GM12878 (cell line): ENCODE measurements around the gene PLXNC1. TPM values are rescaled to one million over a fixed set of nuclear protein-coding genes. Genes with fewer than 3 reads are reported as not detected.

ENCODE experiments used
- ATAC-seq: fragments of 200-7000 bp; cut with Tn5 transposase; 3 replicates; pipeline ENCODE4 v1.9.1; 2020; ENCODE audit warnings: mild to moderate bottlenecking, moderate library complexity
- BruUV-seq: library from RNA; stranded (reverse); fragments of 400-500 nt; replicated peaks from 2 replicates; lab custom pipeline; 2021; lab: Mats Ljungman, UMichigan
- CTCF ChIA-PET: fragments of 300-600 bp; sonication (Branson Sonifier 250); formaldehyde crosslinking; extraction: SDS; loops from one replicate; lab custom pipeline; 2021; ENCODE audit warnings: inconsistent platforms; lab: Yijun Ruan, JAX
- POLR2A ChIA-PET: fragments of 350-600 bp; formaldehyde crosslinking; extraction: SDS; loops from one replicate; lab custom pipeline; 2021; ENCODE audit warnings: inconsistent platforms; lab: Charles Lee
- RAD21 ChIA-PET: fragments of 300-600 bp; sonication (Branson Sonifier 250); formaldehyde crosslinking; loops from one replicate; lab custom pipeline; 2023; ENCODE audit warnings: antibody characterized with exemption; ENCODE audit not compliant: unreplicated experiment; lab: Charles Lee
- SMC1A ChIA-PET: fragments of 300-600 bp; sonication (Branson Sonifier 250); formaldehyde crosslinking; loops from one replicate; lab custom pipeline; 2023; ENCODE audit not compliant: unreplicated experiment, uncharacterized antibody; lab: Charles Lee
- DNase-seq: peaks from one replicate; pipeline ENCODE4 v3.0.0-alpha.2; 2011; ENCODE audit warnings: low read depth, low spot score
- FAIRE-seq: peaks from 3 replicates; lab custom pipeline; 2011; peaks lifted over from hg19 to GRCh38; lab: Jason Lieb, UNC
- H2AFZ ChIP-seq: 2 replicates; pipeline ENCODE4 v1.6.0; 2011; ENCODE audit warnings: low read depth, low read length, control low read depth; ENCODE audit not compliant: control insufficient read depth
- H3K27ac ChIP-seq: 2 replicates; pipeline ENCODE4 v1.5.1; 2011; ENCODE audit warnings: control low read depth; ENCODE audit not compliant: control insufficient read depth, insufficient read depth
- H3K27me3 ChIP-seq, 2 experiments: replicated peaks in 1 of 2; 2 replicates each; pipeline versions ENCODE4 v1.6.0 to v1.6.1; 2011; ENCODE audit warnings: low read length in 1 of 2; ENCODE audit not compliant: control insufficient read depth in 2 of 2, insufficient read depth in 2 of 2
- H3K36me3 ChIP-seq, 2 experiments: 2 replicates each; pipeline ENCODE4 v1.5.1; 2011; ENCODE audit warnings: low read length in 1 of 2; ENCODE audit not compliant: control insufficient read depth in 2 of 2, insufficient read depth in 2 of 2
- H3K4me1 ChIP-seq: 2 replicates; pipeline ENCODE4 v1.6.1; 2011; ENCODE audit warnings: mild to moderate bottlenecking, low read length, moderate library complexity, mixed read lengths; ENCODE audit not compliant: control insufficient read depth, insufficient read depth
- H3K4me2 ChIP-seq: 2 replicates; pipeline ENCODE4 v1.6.0; 2011; ENCODE audit warnings: control low read depth; ENCODE audit not compliant: control insufficient read depth, insufficient read depth
- H3K4me3 ChIP-seq: fragments of 200-600 bp; sonication (generic); 2 replicates; pipeline ENCODE4 v1.5.1; 2016
- H3K79me2 ChIP-seq: 2 replicates; pipeline ENCODE4 v1.6.0; 2011; ENCODE audit warnings: low read length; ENCODE audit not compliant: control insufficient read depth, insufficient read depth
- H3K9ac ChIP-seq: 2 replicates; pipeline ENCODE4 v1.8.0; 2011; ENCODE audit warnings: low read length, control low read depth, mixed read lengths; ENCODE audit not compliant: control insufficient read depth, insufficient read depth
- H3K9me3 ChIP-seq: replicated peaks from 3 replicates; pipeline ENCODE4 v1.5.1; 2011; ENCODE audit warnings: mild to moderate bottlenecking, low read length; ENCODE audit not compliant: control insufficient read depth, insufficient read depth
- H4K20me1 ChIP-seq: 2 replicates; pipeline ENCODE4 v1.6.0; 2011; ENCODE audit not compliant: control insufficient read depth, insufficient read depth
- DPF2 ChIP-seq: fragments of 450-650 bp; IDR thresholded peaks from 2 replicates; pipeline ENCODE4 v1.6.1; 2017; ENCODE audit warnings: mild to moderate bottlenecking
- EED ChIP-seq: sonication (generic); IDR thresholded peaks from 2 replicates; pipeline ENCODE4 v1.6.1; 2016; ENCODE audit warnings: antibody characterized with exemption, low read depth
- GATAD2B ChIP-seq: fragments of 450-650 bp; conservative IDR thresholded peaks from 2 replicates; pipeline ENCODE4 v1.6.1; 2017; ENCODE audit warnings: low read depth, mild to moderate bottlenecking, moderate library complexity
- HDAC2 ChIP-seq: fragments of 200-600 bp; sonication (generic); IDR thresholded peaks from 2 replicates; pipeline ENCODE4 v1.6.1; 2017
- IKZF1 ChIP-seq: fragments of 450-650 bp; conservative IDR thresholded peaks from 2 replicates; pipeline ENCODE4 v1.6.1; 2017; ENCODE audit warnings: antibody characterized with exemption, mild to moderate bottlenecking
- IRF5 ChIP-seq: fragments of 450-650 bp; IDR thresholded peaks from 2 replicates; pipeline ENCODE4 v1.6.1; 2017; ENCODE audit warnings: borderline replicate concordance
- JUND ChIP-seq: IDR thresholded peaks from 2 replicates; pipeline ENCODE4 v1.6.1; 2012; ENCODE audit warnings: low read depth, mild to moderate bottlenecking, low read length, improper control_type of control experiment, moderate library complexity
- MEF2A ChIP-seq: IDR thresholded peaks from 2 replicates; pipeline ENCODE4 v1.6.1; 2011; ENCODE audit warnings: low read depth, mild to moderate bottlenecking, low read length, moderate library complexity; ENCODE audit not compliant: insufficient read depth
- NFXL1 ChIP-seq: fragments of 450-650 bp; IDR thresholded peaks from 2 replicates; pipeline ENCODE4 v1.6.1; 2017; ENCODE audit warnings: antibody characterized with exemption, mild to moderate bottlenecking, borderline replicate concordance
- STAT1 ChIP-seq: fragments of 450-650 bp; conservative IDR thresholded peaks from 2 replicates; pipeline ENCODE4 v1.6.1; 2014; ENCODE audit warnings: antibody characterized with exemption, mild to moderate bottlenecking
- TCF3 ChIP-seq: IDR thresholded peaks from 2 replicates; pipeline ENCODE4 v1.6.1; 2012; ENCODE audit warnings: low read depth, mild to moderate bottlenecking, low read length, borderline replicate concordance; ENCODE audit not compliant: insufficient read depth
- USF2 ChIP-seq: IDR thresholded peaks from 2 replicates; pipeline ENCODE4 v1.6.1; 2011; ENCODE audit warnings: low read depth, low read length, improper control_type of control experiment, borderline replicate concordance
- WGBS: methylation state at CpG from one replicate; pipeline ENCODE4 v1.1.6; 2016; ENCODE audit warnings: low lambda C conversion rate; ENCODE audit not compliant: insufficient replicate concordance, insufficient coverage; ENCODE audit errors: missing lambda C conversion rate; 5-methylcytosine and 5-hydroxymethylcytosine counted together
- in situ Hi-C: fragments of 300-500 bp; cut with MboI; formaldehyde crosslinking; loops from 9 replicates; pipeline ENCODE4 v1.14.3; 2018; ENCODE audit warnings: mixed read lengths
- intact Hi-C: fragments of 100-400 bp; cut with micrococcal nuclease; formaldehyde crosslinking; loops from one replicate; pipeline ENCODE4 v1.14.2; 2022; ENCODE audit not compliant: unreplicated experiment
- polyA plus RNA-seq, 11 experiments: library from polyadenylated mRNA; depleted of rRNA in 4 of 11; unstranded in 6 of 11; stranded (reverse) in 5 of 11; fragments of >200 nt; fragmentation: Nextera tagmentation in 4 of 11; fragmentation: Illumina TruSeq in 1 of 11; extraction: Ambion mirVana in 4 of 11; extraction: Trizol in 1 of 11; gene quantifications; 1 replicate in 1 of 11; 2 replicates in 10 of 11; pipeline versions ENCODE4 v1.2.1 to v1.2.3, GENCODE V29; 2011 to 2016; ENCODE audit warnings: inconsistent platforms in 2 of 11, missing spikeins in 2 of 11, low read depth in 1 of 11
- total RNA-seq, 4 experiments: library from RNA; depleted of rRNA in 3 of 4; stranded (reverse); fragments of >200 nt in 3 of 4; fragmentation: Illumina TruSeq in 1 of 4; extraction: Trizol in 1 of 4; gene quantifications; 2 replicates each; pipeline versions ENCODE4 v1.2.1 to v1.2.3, GENCODE V29; 2013 to 2021

PLXNC1 gene
- total and polyA plus RNA-seq, 10 of the 15 experiments (the other 5 are each of a cell fraction or from before 2014, with no cell fraction given), result 5.2 to 41.2 (median 24.6) TPM

DNA sequence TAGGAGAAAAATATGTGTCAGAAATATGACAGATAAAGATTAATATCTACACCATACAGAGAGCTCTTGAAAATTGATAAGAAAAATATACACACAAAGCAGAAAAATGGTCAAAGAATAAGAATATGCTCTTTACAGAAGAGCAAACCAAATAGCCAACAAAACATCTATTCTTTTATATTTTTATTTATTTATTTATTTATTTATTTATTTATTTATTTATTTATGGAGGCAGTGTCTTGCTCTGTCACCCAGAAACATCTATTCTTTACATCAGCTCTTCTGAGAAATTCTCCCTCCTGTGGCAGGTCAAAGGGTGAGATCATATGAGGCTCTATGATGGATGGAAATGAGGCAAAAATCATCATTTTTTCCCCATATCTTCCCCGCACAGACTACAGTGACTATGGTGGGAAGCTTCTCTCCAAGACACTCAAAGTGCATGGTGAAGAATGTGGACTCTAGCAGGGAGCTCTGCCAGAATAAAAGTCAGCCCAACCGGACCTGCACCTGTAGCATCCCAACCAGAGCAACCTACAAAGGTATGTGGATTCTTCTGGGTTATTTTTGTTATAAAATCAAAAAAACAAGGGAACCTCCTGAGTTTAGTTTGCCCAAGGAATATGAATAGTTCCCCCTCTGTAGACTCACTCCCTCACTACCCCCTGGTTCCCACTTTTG lies 71.4 kb downstream of the PLXNC1 start:
- FAIRE-seq (no peak), ATAC-seq (no peak), DNase-seq (no peak)
- ChIA-PET CTCF (interaction anchor here (1.2 to 3.5 kb wide), 3 partner anchors 11 to 44 kb away, joined by 4 to 19 read pairs (median 4); no protein-coding TSS in a partner anchor), RAD21 (interaction anchor here (4.4 kb wide), 1 partner anchor 11 kb away, joined by 40 read pairs; no protein-coding TSS in a partner anchor), SMC1A (interaction anchor here (0.8 to 8.2 kb wide), 5 partner anchors 9 to 65 kb away, joined by 3 to 85 read pairs (median 4); no protein-coding TSS in a partner anchor), POLR2A (interaction anchor here (0.9 to 2.3 kb wide), 4 partner anchors 11 to 34 kb away, joined by 3 to 11 read pairs (median 6); no protein-coding TSS in a partner anchor)
- 73% methylated on average over 2 of the region's 2 CpGs for WGBS
- H3K4me1 ChIP-seq, result peaks cover 14% of the 10 kb centered on the region
- no peak overlapping the region for H3K4me3 ChIP-seq
- BruUV-seq, result no TSS peak
- no peaks in the 10 kb centered on the region for H4K20me1 ChIP-seq
- no peaks in the 10 kb centered on the region; the same call in 2 of the 3 replicates for H3K9me3 ChIP-seq
- H3K4me2 ChIP-seq, result no peak overlapping the region
- no peak overlapping the region for H2AFZ ChIP-seq
- H3K27me3 ChIP-seq, result no peaks in the 10 kb centered on the region
- intact Hi-C loops (no loop called here), in situ Hi-C loops (no loop called here)
- no peak overlapping the region for H3K9ac ChIP-seq
- H3K27ac ChIP-seq, result no peak overlapping the region
- H3K79me2 ChIP-seq, result no peaks in the 10 kb centered on the region
- TF ChIP-seq IKZF1, result no peak
- no peak for TF ChIP-seq JUND
- TF ChIP-seq HDAC2, result no peak
- no peak for TF ChIP-seq EED
- TF ChIP-seq DPF2, result no peak
- no peak for TF ChIP-seq IRF5
- no peak for TF ChIP-seq NFXL1
- TF ChIP-seq TCF3, result no peak
- TF ChIP-seq GATAD2B, result no peak
- TF ChIP-seq USF2, result no peak
- no peak for TF ChIP-seq MEF2A
- TF ChIP-seq STAT1, result no peak
- H3K36me3 ChIP-seq, result peaks cover 3 to 27% of the 10 kb centered on the region in 2 experiments
